GM19455 (cell line): Measurements from ENCODE around the gene ACADM.
"Not testable (repeated sequence)": the region's sequence is repeated elsewhere in the genome, so short reads cannot be mapped to it uniquely, and the experiment has no call there.

Experiments used
- ATAC-seq: cut with Tn5 transposase; IDR thresholded peaks from one replicate; pipeline ENCODE4 v1.9.1; 2021; ENCODE audit not compliant: unreplicated experiment

Gene ACADM

DNA sequence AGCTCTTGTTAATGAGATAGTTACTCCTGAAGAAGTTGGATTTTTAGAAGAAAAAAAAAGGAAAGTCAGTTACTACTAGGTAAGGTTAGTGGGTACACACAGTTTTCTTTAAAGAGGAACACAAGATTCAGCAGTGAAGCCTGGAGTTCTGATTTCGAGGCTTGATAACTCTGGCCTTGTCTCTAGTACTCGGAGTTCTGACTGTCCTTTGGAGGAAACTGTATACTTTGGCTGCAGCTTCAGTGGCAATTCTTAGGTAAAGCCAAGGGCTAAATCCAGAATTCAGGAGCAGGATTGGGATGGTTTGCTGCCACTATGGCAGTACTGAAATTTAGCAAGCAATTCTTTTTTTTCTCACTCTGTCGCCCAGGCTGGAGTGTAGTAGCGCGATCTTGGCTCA lies 9.2 kb downstream of the ACADM start:
- no peak for ATAC-seq

DNA sequence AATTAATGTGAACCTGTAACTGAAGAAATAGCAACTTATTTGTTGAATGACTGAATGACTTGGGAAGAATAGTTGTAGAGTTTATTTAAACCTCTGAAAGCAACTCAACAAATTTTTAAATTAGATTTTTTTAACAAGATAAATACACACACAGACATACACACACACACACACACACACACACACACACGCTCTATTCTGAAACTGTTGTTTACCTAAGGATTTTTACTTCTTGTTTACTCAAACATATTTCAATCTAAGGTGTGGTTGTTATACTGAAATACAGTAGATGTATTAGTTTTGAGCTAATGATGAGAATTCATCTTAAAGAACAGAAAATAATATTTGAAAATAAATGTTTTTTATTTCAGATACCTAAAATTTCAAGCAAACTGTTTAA lies 11.5 kb downstream of the ACADM start:
- ATAC-seq: no peak

DNA sequence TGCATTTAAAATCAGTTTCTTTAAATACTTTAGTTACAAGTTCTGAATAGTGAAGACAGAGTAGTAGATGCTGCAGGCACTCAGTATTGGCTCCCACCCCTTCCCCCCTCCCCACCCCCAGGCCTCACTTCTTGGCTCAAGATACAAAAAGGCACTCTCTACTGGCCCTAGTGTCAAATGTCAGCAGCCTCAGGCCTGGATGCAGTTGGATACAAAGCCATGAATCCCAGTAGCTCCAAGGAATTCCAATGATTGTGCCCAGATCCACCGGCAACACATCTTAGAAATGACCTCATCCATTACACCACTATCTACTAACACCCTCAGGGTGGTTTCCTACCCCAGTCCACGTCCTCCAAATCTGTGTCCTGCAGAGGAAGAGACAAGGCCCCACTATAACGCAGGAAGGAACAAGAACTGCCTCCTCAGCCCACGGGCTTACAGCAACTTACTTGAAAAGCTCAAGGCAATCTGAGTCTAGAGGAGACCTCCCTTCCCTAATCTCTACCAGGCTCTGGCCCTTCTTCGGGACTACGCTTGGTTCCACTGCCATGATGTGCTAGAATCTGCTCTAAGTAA lies 17.6 kb downstream of the ACADM start:
- ATAC-seq: no peak

DNA sequence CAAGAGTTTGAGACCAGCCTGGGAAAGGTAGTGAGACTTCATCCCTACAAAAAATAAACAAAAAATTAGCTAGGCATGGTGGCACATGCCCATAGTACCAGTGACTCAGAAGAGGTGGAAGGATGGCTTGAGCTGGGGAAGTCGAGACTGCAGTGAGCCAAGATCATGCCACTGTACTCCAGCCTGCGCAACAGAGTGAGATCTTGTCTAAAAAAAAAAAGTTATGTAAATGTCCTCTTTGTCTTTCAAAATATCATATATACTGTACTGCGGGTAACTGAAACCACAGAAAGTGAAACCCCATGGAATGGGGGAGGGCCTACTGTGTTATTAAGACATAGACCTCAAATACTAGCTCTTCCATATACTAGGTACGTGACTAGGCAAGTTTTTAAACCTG lies 20.8 kb downstream of the ACADM start:
- ATAC-seq: peak; percentile 76

DNA sequence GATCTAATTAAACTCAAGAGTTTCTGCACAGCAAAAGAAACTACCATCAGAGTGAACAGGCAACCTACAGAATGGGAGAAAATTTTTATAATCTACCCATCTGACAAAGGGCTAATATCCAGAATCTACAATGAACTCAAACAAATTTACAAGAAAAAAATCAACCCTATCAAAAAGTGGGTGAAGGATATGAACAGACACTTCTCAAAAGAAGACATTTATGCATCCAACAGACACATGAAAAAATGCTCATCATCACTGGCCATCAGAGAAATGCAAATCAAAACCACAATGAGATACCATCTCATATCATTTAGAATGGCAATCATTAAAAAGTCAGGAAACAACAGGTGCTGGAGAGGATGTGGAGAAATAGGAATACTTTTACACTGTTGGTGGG lies 32.7 kb downstream of the ACADM start:
- not testable (repeated sequence) for ATAC-seq

DNA sequence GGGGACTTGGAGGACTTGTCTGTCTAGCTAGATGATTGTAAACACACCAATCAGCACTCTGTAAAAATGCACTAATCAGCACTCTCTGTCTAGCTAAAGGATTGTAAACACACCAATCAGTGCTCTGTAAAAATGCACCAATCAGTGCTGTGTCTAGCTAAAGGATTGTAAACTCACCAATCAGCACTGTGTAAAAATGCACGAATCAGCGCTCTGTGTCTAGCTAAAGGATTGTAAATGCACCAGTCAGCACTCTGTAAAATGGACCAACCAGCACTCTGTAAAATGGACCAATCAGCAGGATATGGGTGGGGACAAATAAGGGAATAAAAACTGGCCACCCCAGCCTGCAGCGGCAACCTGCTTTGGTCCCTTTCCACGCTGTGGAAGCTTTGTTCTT lies 34.0 kb downstream of the ACADM start:
- ATAC-seq: not testable (repeated sequence)

DNA sequence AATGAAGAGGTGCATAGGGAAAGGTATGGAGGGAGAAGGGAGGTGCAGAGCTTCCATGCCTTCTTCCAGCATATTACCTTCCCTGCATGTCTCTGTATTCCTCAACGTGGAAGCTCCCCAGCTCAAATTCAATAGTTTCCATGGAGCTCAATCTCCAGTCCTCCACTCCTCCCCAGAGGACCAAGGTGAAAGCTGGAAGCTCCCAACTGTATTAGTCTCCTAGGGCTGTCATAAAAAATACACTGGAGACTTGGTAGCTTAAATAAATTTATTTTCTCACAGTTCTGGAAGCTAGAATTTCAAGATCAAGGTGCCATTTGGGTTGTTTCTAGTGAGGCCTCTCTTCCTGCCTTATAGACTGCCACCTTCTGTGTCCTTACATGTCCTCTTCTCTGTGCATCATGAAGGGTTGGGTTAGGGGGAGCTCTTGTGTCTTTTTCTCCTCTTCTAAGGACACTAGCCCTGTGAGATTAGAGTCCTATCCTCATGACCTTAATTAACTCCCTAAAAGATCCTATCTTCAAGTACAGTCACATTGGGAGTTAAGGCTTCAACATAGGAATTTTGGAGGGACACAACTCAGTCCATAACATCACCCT lies 39.6 kb downstream of the ACADM start:
- ATAC-seq: no peak

DNA sequence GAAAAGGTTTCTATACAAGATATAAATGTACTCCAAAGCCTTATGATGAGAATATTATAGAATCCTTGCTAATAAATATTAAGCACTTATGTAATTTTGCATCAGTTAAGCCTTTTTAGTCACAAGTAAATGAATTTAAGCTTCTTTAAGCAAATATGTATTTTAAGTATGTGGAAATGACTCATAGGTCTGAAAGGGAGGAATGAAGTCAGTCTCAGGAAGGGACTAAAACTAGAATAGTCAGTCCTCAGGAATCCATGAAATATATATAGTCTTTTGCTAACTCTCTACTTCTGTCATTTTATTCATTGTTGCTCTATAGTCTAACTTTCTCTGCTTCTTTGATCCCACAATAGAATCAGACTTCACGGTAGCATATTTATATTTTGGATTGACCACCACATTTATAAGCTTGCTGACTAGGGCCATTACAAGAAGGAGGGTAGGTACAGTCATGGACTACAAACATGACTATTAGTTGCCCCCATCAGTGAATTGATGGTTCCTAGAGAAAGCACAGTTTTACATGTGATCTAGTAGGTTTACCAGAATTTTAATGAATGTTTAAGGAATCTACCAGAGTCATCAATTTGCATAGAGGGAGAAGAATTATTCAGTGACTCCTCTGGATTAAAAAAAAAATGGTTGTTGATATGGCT lies 41.3 kb downstream of the ACADM start:
- no peak for ATAC-seq

DNA sequence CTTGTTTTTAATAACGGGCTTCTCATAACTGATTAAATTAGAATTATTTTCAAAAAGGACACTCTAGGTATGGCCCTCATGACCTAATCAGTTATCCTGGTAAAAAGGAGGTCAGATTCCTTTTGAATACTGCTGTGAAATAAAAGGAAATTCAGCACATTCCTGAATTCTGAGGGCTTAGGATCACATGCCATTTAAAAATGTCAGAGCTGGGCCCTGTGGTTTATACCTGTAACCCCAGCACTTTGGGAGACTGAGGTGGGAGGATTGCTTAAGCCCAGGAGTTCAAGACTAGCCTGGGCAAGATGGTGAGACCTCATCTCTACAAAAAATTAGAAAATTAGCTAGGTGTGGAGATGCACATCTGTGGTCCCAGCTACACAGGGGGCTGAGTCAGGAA lies 43.5 kb downstream of the ACADM start:
- ATAC-seq: no peak

DNA sequence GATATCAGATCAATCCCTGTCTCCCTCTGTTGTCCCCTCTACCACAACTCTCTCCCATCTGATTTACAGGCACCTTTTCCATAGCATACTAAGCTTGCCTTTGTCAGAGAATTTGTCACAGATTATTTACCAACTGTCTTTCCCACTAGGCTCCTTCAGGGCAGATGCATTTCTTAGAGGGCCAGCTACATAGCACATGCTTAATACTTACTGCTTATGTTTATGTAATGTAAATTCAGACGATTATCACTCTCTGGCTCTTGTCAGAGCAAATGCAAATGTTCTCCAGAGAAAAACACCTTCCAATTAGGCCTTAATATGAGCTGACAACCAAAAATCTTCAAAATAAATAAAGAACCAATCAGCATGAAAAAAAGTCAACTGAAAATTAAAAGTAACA lies 46.3 kb downstream of the ACADM start:
- ATAC-seq: no peak

DNA sequence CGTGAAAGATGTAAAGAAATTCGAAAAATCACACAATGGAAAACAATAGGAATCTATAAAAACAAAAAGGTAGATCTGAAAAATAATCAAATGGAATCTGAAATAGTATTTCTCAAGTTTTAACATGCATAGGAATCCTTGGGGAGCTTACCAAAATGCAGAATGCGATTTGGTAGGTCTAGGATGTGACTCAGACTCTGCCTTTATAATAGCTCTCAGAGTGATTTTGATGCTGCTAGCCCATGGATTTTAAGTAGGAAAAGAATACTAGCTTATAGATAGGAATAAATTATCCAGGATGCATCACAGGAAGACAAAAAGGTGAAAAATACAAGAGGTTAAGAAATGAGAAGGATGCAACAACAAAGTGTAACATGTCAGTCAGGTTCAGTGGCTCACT lies 47.5 kb downstream of the ACADM start:
- ATAC-seq: no peak

DNA sequence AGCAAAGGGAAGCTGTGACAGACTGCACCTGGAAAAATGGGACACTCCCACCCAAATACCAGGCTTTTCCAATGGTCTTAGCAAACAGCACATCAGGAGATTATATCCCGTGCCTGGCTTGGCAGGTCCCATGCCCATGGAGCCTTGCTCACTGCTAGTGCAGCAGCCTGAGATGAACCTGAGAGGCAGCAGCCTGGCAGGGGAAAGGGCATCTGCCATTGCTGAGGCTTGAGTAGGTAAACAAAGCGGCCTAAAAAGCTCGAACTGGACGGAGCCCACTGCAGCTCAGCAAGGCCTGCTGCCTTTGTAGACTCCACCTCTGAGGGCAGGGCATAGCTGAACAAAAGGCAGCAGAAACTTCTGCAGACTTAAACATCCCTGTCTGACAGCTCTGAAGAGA lies 53.3 kb downstream of the ACADM start:
- ATAC-seq: not testable (repeated sequence)

DNA sequence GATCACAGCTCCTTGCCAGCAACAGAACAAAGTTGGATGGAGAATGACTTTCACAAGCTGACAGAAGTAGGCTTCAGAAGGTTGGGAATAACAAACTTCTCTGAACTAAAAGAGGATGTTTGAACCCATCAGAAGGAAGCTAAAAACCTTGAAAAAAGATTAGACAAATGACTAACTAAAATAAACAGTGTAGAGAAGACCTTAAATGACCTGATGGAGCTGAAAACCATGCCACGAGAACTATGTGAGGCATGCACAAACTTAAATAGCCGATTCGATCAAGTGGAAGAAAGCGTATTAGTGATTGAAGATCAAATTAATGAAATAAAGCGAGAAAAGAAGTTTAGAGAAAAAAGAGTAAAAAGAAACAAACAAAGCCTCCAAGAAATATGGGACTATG lies 54.2 kb downstream of the ACADM start:
- not testable (repeated sequence) for ATAC-seq

DNA sequence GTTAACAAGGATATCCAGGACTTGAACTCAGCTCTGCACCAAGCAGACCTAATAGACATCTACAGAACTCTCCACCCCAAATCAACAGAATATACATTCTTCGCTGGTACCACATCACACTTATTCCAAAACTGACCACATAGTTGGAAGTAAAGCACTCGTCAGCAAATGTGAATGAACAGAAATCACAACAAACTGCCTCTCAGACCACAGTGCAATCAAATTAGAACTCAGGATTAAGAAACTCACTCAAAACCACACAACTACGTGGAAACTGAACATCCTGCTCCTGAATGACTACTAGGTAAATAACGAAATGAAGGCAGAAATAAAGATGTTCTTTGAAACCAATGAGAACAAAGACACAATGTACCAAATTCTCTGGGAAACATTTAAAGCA lies 55.7 kb downstream of the ACADM start:
- ATAC-seq: not testable (repeated sequence)

DNA sequence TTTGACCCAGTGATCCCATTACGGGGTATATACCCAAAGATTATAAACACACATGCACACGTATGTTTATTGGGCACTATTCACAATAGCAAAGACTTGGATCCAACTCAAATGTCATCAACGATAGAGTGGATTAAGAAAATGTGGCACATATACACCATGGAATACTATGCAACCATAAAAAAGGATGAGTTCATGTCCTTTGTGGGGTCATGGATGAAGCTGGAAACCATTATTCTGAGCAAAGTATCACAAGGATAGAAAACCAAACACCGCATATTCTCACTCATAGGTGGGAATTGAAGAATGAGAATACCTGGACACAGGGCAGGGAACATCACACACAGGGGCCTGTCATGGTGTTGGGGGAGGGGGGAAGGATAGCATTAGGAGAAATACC lies 59.4 kb downstream of the ACADM start:
- ATAC-seq: not testable (repeated sequence)

DNA sequence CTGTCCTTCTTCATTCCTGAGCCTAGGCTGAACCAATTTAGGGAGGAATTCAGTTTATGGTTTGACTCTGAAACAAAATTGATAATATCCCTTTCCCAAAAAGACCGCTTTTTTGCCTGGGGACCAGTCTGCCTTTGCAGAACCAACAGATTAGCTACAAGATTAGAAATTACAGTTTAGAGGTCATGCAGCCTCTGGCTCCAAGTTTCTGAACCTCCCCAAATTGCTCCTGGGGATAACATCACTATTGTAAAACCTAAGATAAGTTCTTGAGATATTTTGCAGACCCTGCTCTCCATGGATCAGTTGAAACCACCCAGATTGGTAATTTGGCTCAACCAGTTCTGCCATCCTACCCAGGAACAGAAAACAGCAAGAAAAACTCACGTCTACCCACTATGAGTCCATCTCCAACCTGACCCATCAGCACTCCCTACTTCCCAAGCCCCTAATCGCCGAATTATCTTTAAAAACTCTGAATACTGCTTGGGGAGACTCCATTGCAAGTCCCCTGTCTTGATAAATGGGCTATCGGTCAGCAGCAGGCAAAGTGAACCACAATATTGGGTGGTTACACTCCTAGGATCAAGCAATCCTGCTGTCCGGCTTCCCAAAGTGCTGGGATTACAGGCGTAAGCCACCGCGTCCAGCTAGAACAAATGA lies 60.9 kb downstream of the ACADM start:
- peak; percentile 21 for ATAC-seq

DNA sequence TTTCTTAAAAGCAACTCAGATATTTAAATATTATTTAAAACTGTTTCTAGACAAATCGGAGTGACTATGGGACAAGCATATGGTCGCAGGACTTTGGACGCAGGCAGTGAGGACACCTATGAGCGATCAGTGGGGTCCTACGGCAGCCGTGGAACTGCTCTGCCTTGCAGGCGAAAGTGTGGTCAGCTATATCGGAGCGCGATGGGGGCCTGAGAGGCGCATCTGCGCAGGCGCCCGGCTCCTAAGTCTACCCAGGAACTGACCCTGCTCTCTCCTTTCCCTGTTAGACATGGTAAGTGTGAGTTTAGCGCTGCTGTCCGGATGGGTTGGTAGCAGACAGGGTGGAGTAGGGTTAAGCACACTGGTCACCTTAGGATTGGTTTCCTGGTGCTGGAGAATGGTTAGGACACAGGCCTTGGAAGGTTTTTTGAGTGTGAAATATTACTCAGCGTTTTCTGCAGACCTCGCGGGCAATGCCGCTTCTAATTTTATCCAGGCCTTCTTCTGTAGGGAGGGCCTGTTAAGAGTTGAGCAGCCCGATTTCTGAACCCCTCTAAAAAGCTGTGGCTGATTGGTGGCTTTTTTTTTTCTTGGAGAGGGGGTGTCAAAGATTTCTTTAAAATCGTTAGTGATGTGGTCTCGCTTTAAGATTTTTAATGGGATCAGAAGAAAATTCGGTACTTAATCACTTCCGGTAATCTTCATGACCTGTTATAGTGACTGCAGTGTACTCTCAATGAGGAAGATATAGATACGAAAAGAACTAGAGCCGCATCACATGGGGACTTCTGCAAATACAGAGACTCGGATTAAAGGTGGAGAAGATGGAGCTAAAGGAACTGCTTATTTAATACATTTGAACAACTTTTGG lies 61.7 kb downstream of the ACADM start, which contains the start of gene RABGGTB:
Gene RABGGTB, plus strand, starts transcription at position 274 of the 871 bp plus-strand sequence. Its CDS starts 16 bp downstream, at position 290.
- ATAC-seq: peak; percentile 60

DNA sequence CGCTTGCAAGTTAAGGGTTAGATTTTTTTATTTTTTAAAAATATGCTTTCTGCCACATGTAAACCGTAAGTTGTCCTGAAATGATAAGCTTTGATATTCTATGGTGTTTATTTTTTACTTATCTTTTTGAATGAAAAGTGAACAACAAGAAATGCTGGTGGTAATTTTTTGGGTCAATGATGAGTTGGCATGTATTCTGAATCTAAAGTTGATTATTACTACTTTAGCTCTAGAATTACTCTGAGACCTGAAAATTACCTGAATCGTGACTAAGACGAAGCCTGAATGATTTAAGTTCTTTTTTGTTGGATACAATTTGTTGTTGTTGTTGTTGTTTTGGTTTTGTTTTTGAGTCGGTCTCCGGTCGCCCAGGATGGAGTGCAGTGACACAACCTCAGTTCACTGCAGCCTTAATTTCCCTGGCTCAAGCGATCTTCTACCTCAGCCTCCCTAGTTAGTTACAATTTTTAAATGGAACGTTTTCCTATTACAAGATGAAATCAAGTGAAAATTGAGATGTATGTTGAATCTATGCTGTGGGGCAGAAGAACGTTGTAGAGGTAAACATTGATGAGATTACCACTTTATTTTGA lies 62.5 kb downstream of the ACADM start:
- no peak for ATAC-seq

DNA sequence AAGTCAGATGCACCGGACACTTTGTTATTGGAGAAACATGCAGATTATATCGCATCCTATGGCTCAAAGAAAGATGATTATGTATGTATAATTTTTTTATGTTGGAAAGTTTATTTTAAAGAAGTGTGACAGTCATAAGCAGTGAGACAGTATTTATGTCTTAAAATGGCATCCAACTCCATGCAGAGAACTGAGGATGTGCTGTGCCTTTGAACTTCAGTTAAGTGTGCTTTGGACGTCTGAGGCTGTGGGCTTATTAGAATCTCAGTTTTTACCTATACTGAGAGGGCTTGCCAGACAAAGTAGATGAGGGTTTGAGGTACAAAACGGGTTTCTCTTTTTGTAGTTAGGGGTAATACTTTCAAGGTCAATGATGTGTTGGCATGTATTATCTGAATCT lies 63.0 kb downstream of the ACADM start:
- no peak for ATAC-seq

DNA sequence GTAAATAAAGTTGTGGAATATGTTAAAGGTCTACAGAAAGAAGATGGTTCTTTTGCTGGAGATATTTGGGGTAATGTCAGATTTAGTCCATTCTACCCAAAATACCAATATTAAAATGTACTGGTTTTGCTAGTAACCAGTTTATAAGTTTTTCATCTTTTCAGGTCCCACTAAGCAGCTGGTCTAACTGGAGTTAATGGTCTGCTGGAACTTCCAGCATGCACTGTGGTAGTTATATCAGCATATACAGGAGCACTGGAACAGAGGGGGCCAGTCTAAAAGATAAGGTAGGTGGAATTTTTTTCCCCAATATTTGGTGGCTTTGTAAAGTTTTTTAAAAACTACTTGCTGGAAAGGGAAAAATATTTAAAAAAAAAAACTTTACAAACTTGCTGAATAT lies 65.5 kb downstream of the ACADM start:
- no peak for ATAC-seq

DNA sequence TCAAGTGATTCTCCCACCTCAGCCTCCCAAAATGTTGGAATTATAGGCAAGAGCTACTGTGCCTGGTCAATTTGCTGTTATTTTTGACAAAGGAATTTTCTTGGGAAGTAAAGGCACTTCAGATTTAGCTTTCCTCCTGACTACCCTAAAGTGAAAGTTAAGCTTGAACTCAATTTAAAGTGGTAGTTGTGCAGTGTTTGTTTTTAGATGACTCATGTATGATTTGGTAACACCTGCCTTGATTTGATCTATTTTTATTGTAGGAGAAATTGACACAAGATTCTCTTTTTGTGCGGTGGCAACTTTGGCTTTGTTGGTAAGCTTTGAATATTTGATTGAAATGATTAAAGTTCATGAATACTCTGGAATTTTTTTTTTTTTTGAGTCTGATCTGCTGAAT lies 66.5 kb downstream of the ACADM start:
- no peak for ATAC-seq
